Panc1 (cell line): ENCODE data around the gene SEC63. TPM values are rescaled to one million over a fixed set of nuclear protein-coding genes. Genes with fewer than 3 reads are reported as not detected.

Experiments
- ATAC-seq: fragments of 200-7000 bp; cut with Tn5 transposase; 2 replicates; pipeline ENCODE4 v1.9.1; 2020; ENCODE audit warnings: mild to moderate bottlenecking, moderate library complexity
- Bru-seq: library from RNA; stranded (reverse); fragments of 400-500 nt; gene quantifications from one replicate; lab custom pipeline; 2021; lab: Mats Ljungman, UMichigan
- BruChase-seq, 2 experiments: library from RNA; stranded (reverse); fragments of 400-500 nt; gene quantifications; one replicate each; lab custom pipeline; 2021; lab: Mats Ljungman, UMichigan
- BruUV-seq: library from RNA; stranded (reverse); fragments of 400-500 nt; replicated peaks from 2 replicates; lab custom pipeline; 2021; lab: Mats Ljungman, UMichigan
- CTCF ChIA-PET: fragments of 300-600 bp; sonication (Branson Sonifier 250); formaldehyde crosslinking; loops from one replicate; lab custom pipeline; 2022; ENCODE audit warnings: antibody characterized with exemption; lab: Charles Lee
- POLR2A ChIA-PET: fragments of 300-600 bp; sonication (Branson Sonifier 250); formaldehyde crosslinking; loops from one replicate; lab custom pipeline; 2022; ENCODE audit warnings: antibody characterized with exemption; lab: Charles Lee
- DNase-seq: peaks from one replicate; pipeline ENCODE4 v3.0.0-alpha.2; 2010; ENCODE audit warnings: low read depth, low spot score
- H3K27ac ChIP-seq: 2 replicates; pipeline ENCODE4 v1.5.1; 2011; ENCODE audit warnings: mild to moderate bottlenecking, low read length, inconsistent platforms
- H3K27me3 ChIP-seq: fragments of 200-500 bp; sonication (Bioruptor generic); 2 replicates; pipeline ENCODE4 v1.6.0; 2014; ENCODE audit warnings: low read length, inconsistent platforms; ENCODE audit not compliant: control insufficient read depth, insufficient read depth
- H3K36me3 ChIP-seq: fragments of 200-500 bp; sonication (Bioruptor generic); 2 replicates; pipeline ENCODE4 v1.5.1; 2014; ENCODE audit warnings: inconsistent platforms, mild to moderate bottlenecking, low read length, moderate library complexity; ENCODE audit not compliant: control insufficient read depth, insufficient read depth
- H3K4me1 ChIP-seq: 2 replicates; pipeline ENCODE4 v1.5.1; 2011; ENCODE audit warnings: inconsistent platforms, mild to moderate bottlenecking, low read length, moderate library complexity; ENCODE audit not compliant: control insufficient read depth, insufficient read depth
- H3K4me3 ChIP-seq, 2 experiments: 2 replicates each; pipeline ENCODE4 v1.5.1; 2011 to 2012; ENCODE audit warnings: low read depth in 2 of 2, low read length in 2 of 2, mild to moderate bottlenecking in 2 of 2, inconsistent platforms in 1 of 2, moderate library complexity in 1 of 2
- H3K9me3 ChIP-seq: fragments of 200-500 bp; sonication (Bioruptor generic); 2 replicates; pipeline ENCODE4 v1.5.1; 2014; ENCODE audit warnings: low read depth, mild to moderate bottlenecking, inconsistent platforms, low read length, moderate library complexity; ENCODE audit not compliant: control insufficient read depth, insufficient read depth
- CTCF ChIP-seq: fragments of 450-650 bp; IDR thresholded peaks from 2 replicates; pipeline ENCODE4 v1.5.1; 2017; ENCODE audit warnings: mild to moderate bottlenecking
- POLR2AphosphoS5 ChIP-seq: IDR thresholded peaks from 2 replicates; pipeline ENCODE4 v1.6.1; 2012; ENCODE audit warnings: mild to moderate bottlenecking, low read depth, low read length, moderate library complexity
- SIN3A ChIP-seq: IDR thresholded peaks from 2 replicates; pipeline ENCODE4 v1.6.1; 2012; ENCODE audit warnings: low read depth, mild to moderate bottlenecking, low read length, moderate library complexity, borderline replicate concordance; ENCODE audit not compliant: insufficient read depth
- TCF7L2 ChIP-seq: IDR thresholded peaks from 2 replicates; pipeline ENCODE4 v1.6.1; 2011; ENCODE audit warnings: mild to moderate bottlenecking, low read depth, low read length, inconsistent platforms
- in situ Hi-C: cut with HindIII; loops from 2 replicates; pipeline ENCODE4 v1.10.0; 2016; ENCODE audit warnings: low sequenced_read_pairs, low pct_unique_long_range_greater_than_20kb
- intact Hi-C: fragments of 100-400 bp; cut with micrococcal nuclease; formaldehyde crosslinking; loops from one replicate; pipeline ENCODE4 v1.10.0; 2022; ENCODE audit not compliant: unreplicated experiment
- long read RNA-seq: library from polyadenylated mRNA; unstranded; transcript quantifications from one replicate; pipeline ENCODE4 v2.0.0, GENCODE V29; 2021; ENCODE audit not compliant: unreplicated experiment
- polyA plus RNA-seq: library from polyadenylated mRNA; unstranded; fragments of >200 nt; gene quantifications from one replicate; pipeline ENCODE4 v1.2.1, GENCODE V29; 2012; ENCODE audit warnings: missing spikeins; ENCODE audit not compliant: insufficient read length
- total RNA-seq: library from RNA; stranded (reverse); gene quantifications from one replicate; pipeline ENCODE4 v1.2.1, GENCODE V29; 2021; ENCODE audit not compliant: unreplicated experiment
- TF ChIP-seq, protein P1 (sequence below), 2 experiments: IDR thresholded peaks; 2 replicates each; pipeline ENCODE4 v1.6.1; 2011 to 2012; ENCODE audit warnings: low read depth in 2 of 2, control low read depth in 1 of 2, low read length in 1 of 2, mild to moderate bottlenecking in 1 of 2, moderate library complexity in 1 of 2; ENCODE audit not compliant: insufficient read depth in 1 of 2

SEC63 gene
- total RNA-seq: 172 TPM
- polyA plus RNA-seq: 93.6 TPM
- percentile 94 among the genes with signal in this experiment for Bru-seq, nascent RNA
- percentile 89 among the genes with signal in this experiment for BruChase-seq, experiment 1, labeled RNA remaining after a 2-hour chase
- BruChase-seq, experiment 2, labeled RNA remaining after a 6-hour chase: percentile 93 among the genes with signal in this experiment
- long read RNA-seq, full-length matches to known transcripts: 125 of 303 reads
- long read RNA-seq, partial matches to known transcripts: 145 of 303 reads
- long read RNA-seq, other reads (novel, unspliced or antisense): 33 of 303 reads

DNA sequence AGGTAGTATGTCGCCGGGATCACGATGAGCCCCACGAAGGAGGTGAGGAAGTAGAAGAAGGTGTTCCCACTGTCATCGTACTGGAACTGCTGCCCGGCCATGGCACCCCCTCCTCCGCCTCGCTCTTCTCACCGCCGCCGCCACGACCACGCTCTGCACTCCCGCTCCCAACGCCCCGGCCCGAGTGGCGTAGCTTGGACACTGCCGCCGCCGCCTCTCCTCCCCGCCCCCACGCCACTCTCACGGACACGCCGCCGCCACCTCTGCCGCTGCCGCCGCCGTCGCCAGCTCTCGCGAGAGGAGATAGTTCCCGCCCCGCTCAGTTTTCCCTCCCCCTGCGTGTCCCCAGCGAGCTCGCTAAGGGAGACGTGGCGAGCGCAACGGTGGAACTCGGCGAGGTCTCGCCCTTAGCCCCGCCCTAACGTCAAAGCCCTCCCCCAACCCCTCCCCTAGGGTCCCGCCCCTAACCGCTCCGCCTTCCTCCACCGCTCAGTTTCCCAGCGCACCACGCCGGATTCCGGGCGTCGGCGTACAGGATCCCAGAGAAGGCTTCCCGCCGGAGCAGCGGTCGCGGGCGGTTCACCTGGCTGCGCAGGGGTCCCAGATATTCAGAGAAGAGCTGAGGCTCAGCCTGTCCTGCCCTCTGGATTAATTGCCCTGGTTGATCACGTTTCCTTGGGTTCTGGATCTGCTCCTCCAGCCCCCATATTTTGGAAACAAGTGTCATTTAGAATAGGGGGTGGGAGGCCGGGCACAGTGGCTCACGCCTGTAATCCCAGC, at the start of gene SEC63:
SEC63 (minus strand) TSS at position 300 of the 780 bp plus-strand sequence; CDS start at position 101, 199 bp downstream.
- Histone ChIP-seq H3K27ac (peak within 1 kb of the TSS; percentile 97), H3K4me3 (peak within 1 kb of the TSS; percentile 89 to 97), H3K4me1 (peaks cover 17% of the 10 kb centered on the region), H3K27me3 (no peaks in the 10 kb centered on the region), H3K36me3 (no peaks in the 10 kb centered on the region), H3K9me3 (no peaks in the 10 kb centered on the region)
- peak; percentile 94 for ATAC-seq
- BruUV-seq: no TSS peak
- POLR2A ChIA-PET: no interaction called here
- intact Hi-C loops (no loop called here), in situ Hi-C loops (no loop called here)
- DNase-seq: peak; percentile 85
- TF ChIP-seq CTCF (no peak), TCF7L2 (no peak), POLR2AphosphoS5 (peak; percentile 84), SIN3A (peak; percentile 83)
- TF ChIP-seq, protein P1, sequence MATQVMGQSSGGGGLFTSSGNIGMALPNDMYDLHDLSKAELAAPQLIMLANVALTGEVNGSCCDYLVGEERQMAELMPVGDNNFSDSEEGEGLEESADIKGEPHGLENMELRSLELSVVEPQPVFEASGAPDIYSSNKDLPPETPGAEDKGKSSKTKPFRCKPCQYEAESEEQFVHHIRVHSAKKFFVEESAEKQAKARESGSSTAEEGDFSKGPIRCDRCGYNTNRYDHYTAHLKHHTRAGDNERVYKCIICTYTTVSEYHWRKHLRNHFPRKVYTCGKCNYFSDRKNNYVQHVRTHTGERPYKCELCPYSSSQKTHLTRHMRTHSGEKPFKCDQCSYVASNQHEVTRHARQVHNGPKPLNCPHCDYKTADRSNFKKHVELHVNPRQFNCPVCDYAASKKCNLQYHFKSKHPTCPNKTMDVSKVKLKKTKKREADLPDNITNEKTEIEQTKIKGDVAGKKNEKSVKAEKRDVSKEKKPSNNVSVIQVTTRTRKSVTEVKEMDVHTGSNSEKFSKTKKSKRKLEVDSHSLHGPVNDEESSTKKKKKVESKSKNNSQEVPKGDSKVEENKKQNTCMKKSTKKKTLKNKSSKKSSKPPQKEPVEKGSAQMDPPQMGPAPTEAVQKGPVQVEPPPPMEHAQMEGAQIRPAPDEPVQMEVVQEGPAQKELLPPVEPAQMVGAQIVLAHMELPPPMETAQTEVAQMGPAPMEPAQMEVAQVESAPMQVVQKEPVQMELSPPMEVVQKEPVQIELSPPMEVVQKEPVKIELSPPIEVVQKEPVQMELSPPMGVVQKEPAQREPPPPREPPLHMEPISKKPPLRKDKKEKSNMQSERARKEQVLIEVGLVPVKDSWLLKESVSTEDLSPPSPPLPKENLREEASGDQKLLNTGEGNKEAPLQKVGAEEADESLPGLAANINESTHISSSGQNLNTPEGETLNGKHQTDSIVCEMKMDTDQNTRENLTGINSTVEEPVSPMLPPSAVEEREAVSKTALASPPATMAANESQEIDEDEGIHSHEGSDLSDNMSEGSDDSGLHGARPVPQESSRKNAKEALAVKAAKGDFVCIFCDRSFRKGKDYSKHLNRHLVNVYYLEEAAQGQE (IDR thresholded peaks at IDR 0.05; ENCODE audit: insufficient read depth in 1 of 2, low read depth in 2 of 2, low read length in 1 of 2): no peak
- CTCF ChIA-PET: no interaction called here

DNA sequence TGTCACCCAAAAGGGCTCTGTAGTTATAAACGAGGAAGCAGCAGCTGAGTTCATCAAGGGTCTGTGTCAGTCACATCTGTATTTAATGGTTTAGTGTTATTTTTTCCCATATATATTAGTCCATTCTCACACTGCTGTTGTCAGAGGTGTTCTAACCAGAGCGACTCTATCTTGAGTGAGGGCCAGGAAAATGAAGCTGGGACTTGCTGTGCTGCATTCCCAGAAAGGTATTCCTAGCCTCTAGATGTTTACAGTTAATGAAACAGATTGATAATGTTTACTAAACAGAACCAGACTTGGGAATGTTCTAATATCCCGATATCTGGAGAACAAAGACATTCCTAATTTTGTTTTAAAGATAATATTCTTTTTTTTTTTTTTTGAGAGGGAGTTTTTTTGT, 48.0 kb upstream of the SEC63 start:
- Histone ChIP-seq H3K36me3 (no peaks in the 10 kb centered on the region), H3K27me3 (no peaks in the 10 kb centered on the region), H3K9me3 (no peaks in the 10 kb centered on the region), H3K4me1 (no peaks in the 10 kb centered on the region; the same call in 1 of the 2 replicates), H3K4me3 (no peak overlapping the region), H3K27ac (no peak overlapping the region)
- ATAC-seq: no peak
- in situ Hi-C loops: no loop called here
- ChIA-PET CTCF (no interaction called here), POLR2A (interaction anchor here (0.5 to 0.7 kb wide), 2 partner anchors 35 to 534 kb away, joined by 4 to 9 read pairs; no protein-coding TSS in a partner anchor)
- TF ChIP-seq CTCF (no peak), SIN3A (no peak), TCF7L2 (no peak), POLR2AphosphoS5 (no peak)
- TF ChIP-seq, protein P1 (IDR thresholded peaks at IDR 0.05; ENCODE audit: insufficient read depth in 1 of 2, low read depth in 2 of 2, low read length in 1 of 2): no peak
- intact Hi-C loops: no loop called here
- BruUV-seq: no TSS peak
- DNase-seq: no peak
